HG03039 (cell line): ENCODE results near the gene RETN.
"Not testable (repeated sequence)": the region's sequence is repeated elsewhere in the genome, so short reads cannot be mapped to it uniquely, and the experiment has no call there.

ENCODE experiments used
- ATAC-seq: cut with Tn5 transposase; IDR thresholded peaks from one replicate; pipeline ENCODE4 v1.9.1; 2021; ENCODE audit warnings: mild to moderate bottlenecking, moderate library complexity; ENCODE audit not compliant: unreplicated experiment

The RETN gene

GRCh38 chr19:7637374-7638256 is 31.2 kb upstream of the RETN start:
- no peak for ATAC-seq

GRCh38 chr19:7638802-7639465 is 29.9 kb upstream of the RETN start:
- ATAC-seq, result no peak

- ATAC-seq, result no peak
Observed at GRCh38 chr19:7639863-7640348, 28.9 kb upstream of the RETN start.

GRCh38 chr19:7640803-7641202 is 28.0 kb upstream of the RETN start:
- no peak for ATAC-seq

- ATAC-seq, result no peak
Observed at GRCh38 chr19:7641290-7642276, 27.3 kb upstream of the RETN start.

- ATAC-seq, result no peak
Observed at GRCh38 chr19:7642295-7643030, 26.4 kb upstream of the RETN start.

GRCh38 chr19:7643031-7643415 is 25.8 kb upstream of the RETN start:
- no peak for ATAC-seq

- ATAC-seq, result not testable (repeated sequence)
Observed at GRCh38 chr19:7643629-7644549, 25.0 kb upstream of the RETN start.

- no peak for ATAC-seq
Observed at GRCh38 chr19:7644550-7644877, 24.3 kb upstream of the RETN start.

GRCh38 chr19:7645163-7645562 is 23.7 kb upstream of the RETN start:
- ATAC-seq, result no peak

- no peak for ATAC-seq
Observed at GRCh38 chr19:7645656-7646425, 23.0 kb upstream of the RETN start.

- no peak for ATAC-seq
Observed at GRCh38 chr19:7646426-7646700, 22.5 kb upstream of the RETN start.

GRCh38 chr19:7647156-7647555 is 21.7 kb upstream of the RETN start:
- ATAC-seq, result no peak

GRCh38 chr19:7648265-7649014 is 20.4 kb upstream of the RETN start:
- ATAC-seq, result no peak

GRCh38 chr19:7650148-7650547 is 18.7 kb upstream of the RETN start:
- ATAC-seq, result no peak

GRCh38 chr19:7652061-7652641 is 16.7 kb upstream of the RETN start:
- no peak for ATAC-seq

- no peak for ATAC-seq
Observed at GRCh38 chr19:7654401-7654800, 14.4 kb upstream of the RETN start.

- no peak for ATAC-seq
Observed at GRCh38 chr19:7655581-7655980, 13.3 kb upstream of the RETN start.
